ENCODE measurements around the gene EEFSEC. TPM values are rescaled to one million over a fixed set of nuclear protein-coding genes. Genes with fewer than 3 reads are reported as not detected.

EEFSEC gene
- total RNA-seq, 1 donor from 2014 or later: 19.3 TPM

GRCh38 chr3:128385080-128385832 lies 232.0 kb downstream of the EEFSEC start:
- intact Hi-C loops (cut with DNase I): loop anchor here (2.0 kb wide), 2 partner anchors 18 to 72 kb away; no protein-coding TSS in a partner anchor

GRCh38 chr3:128388932-128389331 lies 235.7 kb downstream of the EEFSEC start:
- intact Hi-C loops (cut with DNase I): no loop called here

More at GRCh38 chr3:128385080-128385832, 232.0 kb downstream of the EEFSEC start:
- DNase-seq (ENCODE audit: low spot score): peak; percentile 86

GRCh38 chr3:128390867-128391266 lies 237.6 kb downstream of the EEFSEC start:
- intact Hi-C loops (cut with DNase I): no loop called here
- DNase-seq (ENCODE audit: low spot score): no peak

More at GRCh38 chr3:128388932-128389331, 235.7 kb downstream of the EEFSEC start:
- DNase-seq (ENCODE audit: low spot score): no peak

- DNase-seq (ENCODE audit: low spot score): no peak
- intact Hi-C loops (cut with DNase I): no loop called here
These were observed 238.7 kb downstream of the EEFSEC start for GRCh38 chr3:128392021-128392420.

- DNase-seq (ENCODE audit: low spot score): no peak
- intact Hi-C loops (cut with DNase I): no loop called here
These were observed 239.7 kb downstream of the EEFSEC start for GRCh38 chr3:128392818-128393544.

- no peak for DNase-seq (ENCODE audit: low spot score)
- intact Hi-C loops (cut with DNase I): no loop called here
These were observed 240.8 kb downstream of the EEFSEC start for GRCh38 chr3:128394033-128394432.

DNA sequence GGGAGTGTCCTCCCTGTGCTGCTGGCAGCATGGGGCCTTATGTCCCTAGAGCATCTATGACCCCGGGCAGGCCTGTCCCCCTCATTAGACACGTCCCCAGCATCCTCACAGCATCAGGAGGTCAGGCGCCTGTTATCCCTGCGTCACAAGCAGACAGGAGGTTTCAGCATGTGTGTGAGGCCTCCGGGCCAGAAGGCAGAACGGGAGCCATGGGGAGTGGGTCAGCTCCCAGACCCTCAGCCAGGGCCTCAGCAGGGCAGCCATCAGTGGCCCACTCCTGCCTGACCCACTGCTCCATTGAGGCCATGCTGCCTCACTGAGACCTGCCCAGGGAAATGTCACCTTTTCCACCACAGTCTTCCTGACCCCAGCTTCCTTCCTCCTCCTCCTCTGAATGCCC lies 241.8 kb downstream of the EEFSEC start:
- intact Hi-C loops (cut with DNase I): no loop called here
- DNase-seq (ENCODE audit: low spot score): no peak

DNA sequence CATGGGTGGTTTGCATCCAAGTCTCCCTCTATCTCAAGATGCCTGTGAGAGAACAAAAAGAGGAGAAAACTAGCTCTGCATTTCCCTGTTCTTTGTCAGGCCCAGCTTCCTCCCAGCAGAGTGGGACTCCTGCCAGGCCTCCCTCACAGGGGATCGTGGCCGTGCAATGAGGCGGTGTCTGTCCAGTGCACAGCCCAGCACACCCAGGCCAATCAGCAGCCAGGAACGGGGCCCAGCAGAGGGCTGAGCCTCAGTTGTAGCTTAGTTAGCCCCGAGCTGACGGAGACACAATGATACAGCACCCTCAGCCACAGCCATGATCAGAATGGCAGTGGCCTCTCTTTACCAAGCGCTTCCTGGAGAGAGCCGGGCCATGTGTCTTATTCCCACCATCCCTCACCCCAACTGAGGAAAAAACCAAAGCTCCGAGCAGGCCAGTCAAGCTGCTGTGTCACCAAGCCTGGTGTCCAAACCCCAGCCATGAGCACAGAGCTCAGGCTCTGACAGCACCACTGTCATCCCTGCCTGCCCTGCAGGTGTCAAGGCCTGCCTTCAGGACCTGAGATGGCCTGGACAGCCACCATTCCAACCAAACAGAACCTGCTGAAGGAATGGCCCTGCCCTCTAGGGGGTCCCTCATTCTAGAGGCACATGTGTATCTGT lies 242.3 kb downstream of the EEFSEC start:
- DNase-seq (ENCODE audit: low spot score): peak; percentile 85
- intact Hi-C loops (cut with DNase I): no loop called here

GRCh38 chr3:128397484-128397883 lies 244.2 kb downstream of the EEFSEC start:
- intact Hi-C loops (cut with DNase I): no loop called here
- no peak for DNase-seq (ENCODE audit: low spot score)

GRCh38 chr3:128398586-128398985 lies 245.3 kb downstream of the EEFSEC start:
- intact Hi-C loops (cut with DNase I): no loop called here
- no peak for DNase-seq (ENCODE audit: low spot score)

DNA sequence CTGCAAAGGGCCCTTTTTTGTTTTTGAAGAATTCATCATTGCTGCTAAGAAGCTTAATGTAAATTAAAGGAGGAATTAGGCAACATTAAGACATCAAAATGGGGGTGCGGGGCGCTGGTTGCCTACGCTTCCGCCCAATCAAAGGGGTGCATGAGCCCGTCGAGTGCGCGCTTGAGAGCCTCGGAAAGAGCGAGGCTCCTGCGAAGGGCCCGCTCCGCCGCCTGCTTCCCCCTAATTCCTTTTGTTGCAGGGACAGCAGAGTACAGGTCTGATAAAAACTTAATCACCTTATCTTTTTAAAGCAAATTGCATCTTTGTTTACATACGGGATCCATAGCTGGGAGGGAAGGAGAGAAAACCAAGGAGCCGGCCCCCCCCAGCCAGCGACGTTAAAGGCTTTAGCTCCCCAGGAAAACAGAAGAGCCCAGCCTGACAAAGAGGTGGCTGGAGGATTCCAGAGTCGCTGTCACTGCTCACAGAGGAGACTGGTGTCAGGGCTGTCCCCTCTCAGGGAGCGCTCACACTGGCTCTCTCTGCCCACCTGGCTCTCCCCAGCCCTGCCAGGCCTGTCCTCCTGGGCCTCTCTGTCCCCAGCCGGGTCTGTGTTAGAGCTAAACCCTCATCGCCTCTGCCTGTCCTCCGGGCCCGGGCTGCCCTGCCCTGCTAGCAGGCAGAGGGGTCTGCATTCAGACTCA lies 246.1 kb downstream of the EEFSEC start:
- intact Hi-C loops (cut with DNase I): no loop called here
- DNase-seq (ENCODE audit: low spot score): no peak

DNA sequence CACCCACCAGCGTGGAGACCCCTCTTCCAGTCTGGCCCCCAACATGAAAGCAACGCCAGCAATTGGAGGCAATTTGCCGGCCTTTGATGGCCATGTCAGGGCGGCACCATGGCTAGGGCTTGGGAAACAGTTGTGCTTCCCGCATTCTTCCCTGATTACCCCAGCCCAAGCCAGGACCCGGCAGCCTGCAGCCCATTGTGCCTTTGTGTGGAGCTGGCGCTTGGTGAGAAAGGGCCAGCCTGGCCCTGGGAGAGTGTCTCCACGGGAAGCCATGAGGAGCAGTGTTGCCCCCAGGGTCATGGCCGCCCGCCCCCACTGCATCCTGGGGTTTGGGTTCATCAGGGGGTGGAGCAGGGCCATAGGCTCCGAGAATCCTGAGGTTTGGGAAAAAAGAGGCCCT lies 247.4 kb downstream of the EEFSEC start:
- no peak for DNase-seq (ENCODE audit: low spot score)
- intact Hi-C loops (cut with DNase I): no loop called here

- intact Hi-C loops (cut with DNase I): no loop called here
- no peak for DNase-seq (ENCODE audit: low spot score)
These were observed 249.0 kb downstream of the EEFSEC start for GRCh38 chr3:128402319-128402718.

DNA sequence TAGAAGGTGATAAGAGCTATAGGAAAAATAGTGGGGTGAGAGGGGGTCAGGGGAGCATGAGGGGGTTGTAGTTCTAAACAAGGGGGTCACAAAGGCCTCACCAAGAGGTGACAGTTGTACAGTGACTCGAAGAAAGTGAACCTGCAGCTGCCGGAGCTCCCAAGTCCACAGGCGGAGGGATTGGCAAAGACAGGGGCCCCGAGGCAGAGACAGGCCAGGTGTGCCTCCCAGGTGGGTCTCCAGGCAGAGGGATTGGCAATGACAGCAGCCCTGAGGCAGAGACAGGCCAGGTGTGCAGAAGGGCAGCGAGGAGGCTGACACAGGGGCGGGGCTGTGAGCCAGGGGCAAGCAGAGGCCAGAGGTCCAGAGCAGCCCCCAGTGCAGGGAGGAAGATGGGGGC lies 249.7 kb downstream of the EEFSEC start:
- intact Hi-C loops (cut with DNase I): no loop called here
- DNase-seq (ENCODE audit: low spot score): no peak

DNA sequence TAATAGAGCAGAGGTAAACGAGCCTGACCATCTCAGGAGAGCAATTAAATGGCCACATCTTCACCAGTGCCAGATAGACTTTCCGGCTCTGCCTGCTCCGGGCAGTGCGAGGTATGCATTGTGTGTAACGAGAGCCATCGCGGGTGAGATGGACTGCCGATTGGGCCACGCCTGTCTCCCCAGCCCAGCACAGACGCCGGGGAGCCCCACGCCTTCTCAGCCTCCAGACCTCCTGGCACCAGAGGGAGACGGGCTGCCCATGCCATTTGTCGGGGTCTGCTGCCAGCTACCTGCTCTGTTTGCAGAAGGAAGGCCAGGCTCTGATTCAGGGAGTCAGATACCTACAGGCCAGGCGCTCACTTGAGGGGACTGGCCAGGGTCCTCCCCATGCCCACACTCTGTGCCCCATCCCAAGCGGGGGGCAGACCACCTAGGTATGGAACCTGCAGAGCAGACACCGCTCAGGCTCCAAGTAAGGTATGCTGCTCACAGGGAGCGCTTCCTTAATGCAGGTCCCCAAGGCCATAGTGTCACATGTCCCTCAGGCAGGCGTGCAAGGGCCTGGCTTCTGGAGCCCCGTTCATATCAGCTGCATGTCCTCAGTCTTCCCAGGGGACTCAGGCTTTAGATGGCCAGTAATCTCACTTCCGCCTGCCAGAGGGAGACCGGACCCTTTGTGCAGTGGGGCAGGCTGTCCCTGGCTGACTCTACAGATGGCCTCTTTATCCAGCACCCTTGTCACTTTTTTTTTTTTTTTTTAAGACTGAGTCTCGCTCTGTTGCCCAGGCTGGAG lies 251.2 kb downstream of the EEFSEC start:
- intact Hi-C loops (cut with DNase I): no loop called here
- DNase-seq (ENCODE audit: low spot score): no peak

DNA sequence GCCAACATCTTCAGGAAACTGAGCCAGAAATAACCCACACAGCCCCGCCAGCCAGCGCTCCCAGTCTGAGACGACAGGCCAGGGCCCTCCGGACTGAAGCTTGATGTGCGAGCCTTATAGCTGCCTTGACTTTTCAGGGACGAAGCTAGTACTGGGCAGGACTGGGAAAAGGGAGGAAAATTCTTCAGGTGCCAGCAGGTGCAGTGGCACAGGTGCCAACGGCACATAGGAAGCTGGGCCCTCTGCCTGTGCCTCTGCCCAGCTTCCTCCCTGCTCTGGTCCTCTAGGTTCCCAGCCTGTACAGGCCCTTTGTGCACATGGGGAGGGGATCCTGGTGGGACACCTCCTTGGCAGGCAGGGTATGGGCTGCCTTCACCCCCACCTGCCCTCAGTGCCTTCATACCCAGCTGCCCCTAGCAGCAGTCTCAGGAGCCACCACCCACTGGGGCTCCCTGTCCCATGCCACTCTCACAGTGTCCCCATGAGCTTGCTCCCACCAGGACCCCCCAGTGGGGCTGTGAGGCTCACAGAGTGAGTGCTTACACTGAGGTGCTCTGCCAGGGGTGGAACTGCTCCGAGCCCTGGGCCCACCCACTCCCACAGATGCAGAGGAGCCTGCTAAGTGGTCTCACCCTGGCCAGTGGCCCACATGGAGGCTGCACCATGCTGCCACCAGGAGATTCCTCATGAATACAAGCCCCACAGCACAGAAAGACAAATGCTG lies 252.4 kb downstream of the EEFSEC start:
- intact Hi-C loops (cut with DNase I): no loop called here
- DNase-seq (ENCODE audit: low spot score): no peak

DNA sequence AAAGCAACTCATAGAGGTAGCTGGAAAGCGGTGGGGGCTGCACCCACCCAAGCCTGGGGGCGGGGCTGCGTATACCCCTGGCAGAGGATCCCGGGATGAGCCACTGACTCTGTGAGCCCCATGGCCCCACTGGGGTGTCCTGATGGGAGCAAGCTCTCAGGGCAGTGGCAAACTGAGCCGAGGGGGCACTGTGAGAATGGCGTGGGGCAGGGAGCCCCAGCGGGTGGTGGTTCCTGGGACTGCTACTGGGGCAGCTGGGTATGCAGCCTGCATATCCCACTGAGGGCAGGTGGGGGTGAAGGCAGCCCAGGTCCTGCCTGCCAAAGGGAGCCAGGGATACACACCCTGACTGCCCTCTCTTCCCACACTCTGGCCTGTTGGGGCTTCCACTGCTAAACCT lies 254.0 kb downstream of the EEFSEC start:
- no peak for DNase-seq (ENCODE audit: low spot score)
- intact Hi-C loops (cut with DNase I): no loop called here

- intact Hi-C loops (cut with DNase I): no loop called here
- no peak for DNase-seq (ENCODE audit: low spot score)
These were observed 254.9 kb downstream of the EEFSEC start for GRCh38 chr3:128408012-128408692.

Measured in cardiac septum (tissue), 1 donor.